CD4-positive, alpha-beta T cell treated with Interleukin-10 for 1 hour (primary cell): ENCODE data around the gene FOXJ3.

ENCODE experiments used
- DNase-seq: peaks from one replicate; pipeline ENCODE4 v3.0.0-alpha.2; 2020

FOXJ3 gene

GRCh38 chr1:42163536-42164503, 171.2 kb downstream of the FOXJ3 start:
- no peak for DNase-seq

GRCh38 chr1:42163114-42163513, 171.9 kb downstream of the FOXJ3 start:
- DNase-seq: no peak

DNA sequence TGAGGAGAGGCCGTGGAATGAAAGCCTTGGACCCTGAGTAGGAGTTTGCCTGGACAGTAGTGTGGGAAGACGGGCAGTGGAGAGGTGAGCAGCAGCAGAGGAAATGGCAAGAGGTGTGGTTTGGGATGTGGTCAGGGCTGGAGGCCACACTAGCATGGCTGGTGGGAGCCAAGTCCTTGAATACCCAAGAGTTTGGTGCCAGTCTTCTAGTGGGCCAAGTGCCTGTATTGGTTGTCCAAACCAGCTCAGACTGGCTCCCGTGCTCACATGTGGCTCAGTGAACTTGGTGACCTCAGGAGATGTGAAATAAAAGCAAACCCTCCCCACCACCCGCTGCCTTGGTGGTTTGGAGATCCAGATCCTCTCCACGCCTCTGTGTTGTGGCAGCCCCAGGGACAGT, 172.9 kb downstream of the FOXJ3 start:
- no peak for DNase-seq

DNA sequence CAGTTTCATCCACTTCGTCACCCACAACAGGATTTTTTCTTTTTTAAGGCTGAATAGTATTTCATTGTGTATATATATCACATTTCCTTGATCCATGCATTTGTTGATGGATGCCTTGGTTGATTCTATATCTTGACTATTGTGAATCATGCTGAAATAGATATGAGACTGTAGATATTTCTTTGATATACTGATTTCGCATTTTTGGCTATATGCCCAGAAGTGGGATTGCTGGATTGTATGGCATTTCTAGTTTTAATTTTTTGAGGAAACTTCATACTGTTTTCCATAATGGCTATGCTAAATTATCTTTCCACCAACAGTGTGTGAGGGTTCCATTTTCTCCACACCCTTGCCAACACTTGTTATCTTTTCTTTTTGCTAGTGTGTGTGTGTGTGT, 176.8 kb downstream of the FOXJ3 start:
- DNase-seq: no peak

DNA sequence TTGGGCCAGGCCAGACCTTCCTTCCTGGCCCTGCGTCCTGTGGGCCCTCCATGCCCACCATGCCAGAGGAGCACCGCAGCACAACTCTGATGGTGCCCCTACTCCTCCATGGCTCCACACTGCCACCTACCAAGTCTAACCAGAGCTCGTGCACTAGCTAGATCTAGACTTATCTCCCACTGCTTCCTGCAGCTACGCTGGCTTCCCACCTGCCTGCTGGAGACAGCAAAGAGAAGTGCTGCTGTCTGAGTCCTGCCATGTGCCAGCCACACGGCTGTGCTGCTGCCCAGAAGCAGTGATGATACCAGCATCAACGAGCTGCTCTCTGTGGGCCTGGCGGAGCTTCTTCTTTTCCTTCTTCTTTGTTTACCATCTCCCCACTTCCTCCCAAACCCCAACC, 177.4 kb downstream of the FOXJ3 start:
- DNase-seq: peak; percentile 12

DNA sequence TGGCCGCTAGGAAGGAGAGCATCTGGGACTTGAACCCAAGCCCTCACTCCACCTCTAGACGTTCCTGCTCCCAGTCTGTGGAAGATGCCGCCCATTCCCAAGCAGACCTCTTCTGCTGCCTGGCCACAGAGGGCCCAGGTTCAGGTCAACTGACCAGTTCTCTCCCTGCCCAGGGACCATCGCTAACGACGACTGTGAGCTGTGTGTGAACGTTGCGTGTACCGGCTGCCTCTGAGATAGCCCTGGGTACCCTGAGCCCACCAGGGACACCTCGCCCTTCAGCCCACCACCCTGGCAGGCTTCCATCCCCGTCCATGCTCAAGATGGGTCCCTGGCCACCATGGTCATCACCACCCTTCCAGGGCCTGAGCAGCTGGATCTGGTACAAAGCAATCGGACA, 179.7 kb downstream of the FOXJ3 start:
- no peak for DNase-seq

DNA sequence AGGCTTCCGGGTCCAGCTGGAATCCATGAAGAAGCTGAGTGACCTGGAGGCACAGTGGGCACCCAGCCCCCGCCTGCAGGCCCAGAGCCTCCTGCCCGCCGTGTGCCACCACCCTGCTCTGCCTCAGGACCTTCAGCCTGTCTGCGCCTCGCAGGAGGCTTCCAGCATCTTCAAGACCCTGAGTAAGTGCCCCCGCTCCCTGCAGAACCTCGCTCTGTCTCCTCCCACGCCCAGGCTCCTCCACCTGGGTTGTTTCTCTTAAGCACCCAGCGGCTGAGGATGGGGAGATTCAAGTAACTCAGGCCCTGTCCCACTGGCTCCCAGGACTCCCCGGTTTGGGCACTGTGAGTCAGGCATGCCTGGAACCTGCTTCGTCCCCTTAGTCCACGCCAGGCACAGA, 180.3 kb downstream of the FOXJ3 start:
- DNase-seq: no peak

- no peak for DNase-seq
Observed at GRCh38 chr1:42153624-42154023, 181.4 kb downstream of the FOXJ3 start.

DNA sequence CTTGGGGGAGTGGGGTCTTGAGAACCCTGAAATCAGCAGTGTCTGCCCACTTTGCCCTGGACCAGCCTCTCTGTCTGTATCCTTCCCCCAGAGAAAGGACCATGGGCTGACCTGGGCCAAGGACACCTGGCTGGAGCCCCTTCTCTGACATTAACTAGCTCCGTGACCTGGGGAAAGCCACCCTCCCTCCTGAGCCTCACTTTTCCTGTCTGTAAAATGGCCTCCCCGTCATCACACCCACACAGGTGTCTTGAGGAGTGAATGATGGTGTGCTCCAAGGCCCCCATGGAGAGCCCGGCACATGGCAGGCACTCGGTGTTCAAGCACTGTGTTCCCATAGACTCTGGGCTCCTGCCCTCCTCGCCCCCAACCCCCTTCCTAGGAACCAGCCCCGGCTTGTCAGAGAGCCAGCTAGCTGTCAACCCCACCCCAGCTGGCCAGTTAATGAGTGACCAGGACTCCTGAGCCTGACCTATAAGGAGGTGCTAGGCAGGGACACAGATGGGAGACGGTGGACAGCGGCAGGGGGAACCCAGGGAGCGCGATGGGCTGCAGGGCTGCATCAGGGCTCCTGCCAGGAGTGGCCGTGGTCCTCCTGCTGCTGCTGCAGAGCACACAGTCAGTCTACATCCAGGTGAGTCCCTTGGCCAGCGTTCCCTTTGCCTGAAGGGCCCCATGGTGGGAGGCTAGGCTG, 182.0 kb downstream of the FOXJ3 start, which contains the start of gene GUCA2B:
Gene GUCA2B (plus strand): TSS at position 504 of the 694 bp plus-strand sequence. CDS start 41 bp downstream, at position 545.
- no peak for DNase-seq

GRCh38 chr1:42152119-42152518, 182.9 kb downstream of the FOXJ3 start:
- DNase-seq: no peak

GRCh38 chr1:42150651-42151050, 184.4 kb downstream of the FOXJ3 start:
- no peak for DNase-seq

- DNase-seq: no peak
Observed at GRCh38 chr1:42148166-42148565, 186.9 kb downstream of the FOXJ3 start.

- DNase-seq: peak; percentile 73
Observed at GRCh38 chr1:42146626-42147320, 188.3 kb downstream of the FOXJ3 start.

DNA sequence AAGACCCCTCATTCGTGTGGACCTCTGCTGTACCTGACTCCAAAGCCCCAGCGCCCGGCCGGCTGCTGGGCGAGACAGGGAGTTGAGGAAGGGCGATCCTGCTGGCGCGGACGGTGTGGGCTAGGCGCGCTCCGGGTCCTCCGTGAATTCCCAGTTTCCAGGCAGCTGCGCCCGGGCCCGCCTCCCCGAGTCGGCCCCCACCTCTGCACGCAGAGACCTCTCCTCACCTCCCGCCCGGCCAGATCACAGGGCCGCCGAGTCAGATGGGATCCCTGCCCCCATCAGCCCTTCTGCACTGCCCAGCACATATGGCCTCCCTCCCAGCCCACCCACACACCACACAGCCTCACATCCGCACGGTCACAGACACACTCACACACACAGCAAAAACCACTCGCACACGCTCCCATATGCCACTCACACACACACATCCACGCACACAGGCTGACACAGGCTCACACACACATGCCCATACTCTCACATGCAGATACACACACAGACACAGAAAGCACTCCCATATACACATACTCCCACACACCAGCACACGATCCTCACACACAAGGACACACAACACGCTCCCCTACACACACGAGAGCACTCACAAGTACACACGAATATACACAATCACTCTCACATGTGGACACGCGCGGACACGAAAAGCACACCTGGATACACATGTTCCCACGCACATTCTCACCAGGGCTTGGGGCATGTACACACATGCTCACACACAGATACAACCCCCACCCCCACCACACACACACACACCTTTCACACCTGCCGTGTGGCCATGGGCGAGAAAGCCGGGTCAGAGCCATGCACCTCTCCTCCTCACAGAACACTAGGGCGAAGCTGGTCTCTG, 189.0 kb downstream of the FOXJ3 start:
- DNase-seq: no peak

- DNase-seq: no peak
Observed at GRCh38 chr1:42145389-42145716, 189.7 kb downstream of the FOXJ3 start.

GRCh38 chr1:42144711-42145388, 190.2 kb downstream of the FOXJ3 start:
- no peak for DNase-seq

GRCh38 chr1:42143896-42144710, 190.9 kb downstream of the FOXJ3 start:
- no peak for DNase-seq

GRCh38 chr1:42142894-42143675, 191.9 kb downstream of the FOXJ3 start:
- no peak for DNase-seq

GRCh38 chr1:42141978-42142377, 193.1 kb downstream of the FOXJ3 start:
- DNase-seq: no peak

DNA sequence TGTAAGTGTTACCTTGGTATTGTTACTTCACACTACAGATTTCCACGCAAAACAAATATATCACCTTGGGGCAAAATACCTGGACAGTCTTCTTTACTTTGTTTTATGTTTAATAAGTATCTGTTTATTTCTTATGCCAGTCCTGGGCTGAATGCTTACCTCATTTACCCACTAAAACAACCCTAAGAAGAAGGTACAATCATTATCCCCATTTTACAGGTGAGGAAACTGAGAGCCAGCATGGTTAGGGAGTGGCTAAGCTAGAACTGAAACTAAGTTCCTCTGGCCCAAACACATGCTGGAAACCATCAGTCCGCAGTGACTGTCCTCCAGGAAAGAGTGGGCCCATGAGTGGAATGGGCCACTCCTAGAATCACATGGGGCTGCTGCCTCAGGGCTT, 194.8 kb downstream of the FOXJ3 start:
- DNase-seq: no peak
